Kidney tubule cell (primary cell): ENCODE data around the gene NTN1.

Source experiments
- DNase-seq: peaks from one replicate; pipeline ENCODE4 v3.0.0-alpha.2; 2018; ENCODE audit warnings: low spot score

NTN1 gene

GRCh38 chr17:9199571-9200551 lies 178.6 kb downstream of the NTN1 start:
- no peak for DNase-seq

- no peak for DNase-seq
Measured at GRCh38 chr17:9200699-9201359, 179.5 kb downstream of the NTN1 start.

- no peak for DNase-seq
Measured at GRCh38 chr17:9202532-9202931, 181.2 kb downstream of the NTN1 start.

- DNase-seq = no peak
Measured at GRCh38 chr17:9203771-9204425, 182.6 kb downstream of the NTN1 start.

- DNase-seq = no peak
Measured at GRCh38 chr17:9204637-9205329, 183.5 kb downstream of the NTN1 start.

GRCh38 chr17:9205520-9206409 lies 184.5 kb downstream of the NTN1 start:
- DNase-seq = no peak

GRCh38 chr17:9206410-9206703 lies 185.0 kb downstream of the NTN1 start:
- DNase-seq = no peak

GRCh38 chr17:9206741-9207332 lies 185.5 kb downstream of the NTN1 start:
- no peak for DNase-seq

- DNase-seq = no peak
Measured at GRCh38 chr17:9208381-9209105, 187.2 kb downstream of the NTN1 start.

- DNase-seq = no peak
Measured at GRCh38 chr17:9209347-9209746, 188.0 kb downstream of the NTN1 start.

- no peak for DNase-seq
Measured at GRCh38 chr17:9209781-9210370, 188.6 kb downstream of the NTN1 start.

- no peak for DNase-seq
Measured at GRCh38 chr17:9211133-9211765, 189.9 kb downstream of the NTN1 start.

GRCh38 chr17:9212376-9213302 lies 191.3 kb downstream of the NTN1 start:
- DNase-seq = no peak

GRCh38 chr17:9213303-9213640 lies 192.0 kb downstream of the NTN1 start:
- no peak for DNase-seq

- DNase-seq = no peak
Measured at GRCh38 chr17:9215465-9215864, 194.2 kb downstream of the NTN1 start.

GRCh38 chr17:9217151-9218056 lies 196.1 kb downstream of the NTN1 start:
- peak; percentile 58 for DNase-seq

- no peak for DNase-seq
Measured at GRCh38 chr17:9218064-9218635, 196.8 kb downstream of the NTN1 start.
